Measurements from ENCODE around the gene PRPF4.

The PRPF4 gene

GRCh38 chr9:113238202-113238858 is 37.1 kb upstream of the PRPF4 start:
- no peaks in the 10 kb centered on the region for H3K27me3 ChIP-seq (replicated peaks in 2 of 5; ENCODE audit: control insufficient read depth in 4 of 5, insufficient read depth in 5 of 5, low read length in 4 of 5)
- no peaks in the 10 kb centered on the region for H3K9me3 ChIP-seq (ENCODE audit: control extremely low read depth in 1 of 5, control insufficient read depth in 4 of 5, insufficient read depth in 2 of 5, low read depth in 1 of 5, low read length in 4 of 5)
- 96% methylated on average over 7 of the region's 10 CpGs for WGBS (ENCODE audit: insufficient coverage)
- no peak overlapping the region for H3K4me3 ChIP-seq (ENCODE audit: control insufficient read depth in 1 of 7, extremely low read depth in 1 of 7, insufficient read depth in 4 of 7, low read depth in 2 of 7, low read length in 6 of 7)
- CTCF ChIA-PET, result no interaction called here
- POLR2A ChIA-PET, result no interaction called here
- H3K36me3 ChIP-seq (ENCODE audit: control insufficient read depth in 4 of 4, insufficient read depth in 4 of 4, low read length in 3 of 4), result no peaks in the 10 kb centered on the region
- DNase-seq, result no peak
- H3K27ac ChIP-seq (ENCODE audit: insufficient read depth in 1 of 2, low read depth in 1 of 2, low read length in 2 of 2, poor library complexity in 1 of 2, severe bottlenecking in 2 of 2), result no peak overlapping the region
- H3K4me1 ChIP-seq (ENCODE audit: control extremely low read depth in 1 of 4, control insufficient read depth in 4 of 4, insufficient read depth in 4 of 4, low read length in 3 of 4), result peaks cover 0 to 4% (median 1%) of the 10 kb centered on the region in 4 experiments

- CTCF ChIA-PET, result interaction anchor here (0.6 kb wide), 1 partner anchor 77 kb away, joined by 3 read pairs; no protein-coding TSS in a partner anchor
- POLR2A ChIA-PET, result no interaction called here
- WGBS (ENCODE audit: insufficient coverage), result 100% methylated on average over 3 of the region's 4 CpGs
These were observed 36.6 kb upstream of the PRPF4 start for GRCh38 chr9:113238859-113239232.

GRCh38 chr9:113241161-113241560 is 34.3 kb upstream of the PRPF4 start:
- no peaks in the 10 kb centered on the region for H3K9me3 ChIP-seq (ENCODE audit: control extremely low read depth in 1 of 5, control insufficient read depth in 4 of 5, insufficient read depth in 2 of 5, low read depth in 1 of 5, low read length in 4 of 5)
- no peaks in the 10 kb centered on the region for H3K27me3 ChIP-seq (replicated peaks in 2 of 5; ENCODE audit: control insufficient read depth in 4 of 5, insufficient read depth in 5 of 5, low read length in 4 of 5)
- no peaks in the 10 kb centered on the region for H3K36me3 ChIP-seq (ENCODE audit: control insufficient read depth in 4 of 4, insufficient read depth in 4 of 4, low read length in 3 of 4)
- WGBS (ENCODE audit: insufficient coverage), result no CpG with 5 or more reads among the region's 2 CpGs
- no peaks in the 10 kb centered on the region for H3K4me1 ChIP-seq (ENCODE audit: control extremely low read depth in 1 of 4, control insufficient read depth in 4 of 4, insufficient read depth in 4 of 4, low read length in 3 of 4)
- H3K27ac ChIP-seq (ENCODE audit: insufficient read depth in 1 of 2, low read depth in 1 of 2, low read length in 2 of 2, poor library complexity in 1 of 2, severe bottlenecking in 2 of 2), result no peak overlapping the region
- POLR2A ChIA-PET, result no interaction called here
- CTCF ChIA-PET, result interaction anchor here (0.9 to 1.5 kb wide), 2 partner anchors 13 to 44 kb away, joined by 3 to 4 read pairs; no protein-coding TSS in a partner anchor
- DNase-seq, result no peak
- no peak overlapping the region for H3K4me3 ChIP-seq (ENCODE audit: control insufficient read depth in 1 of 7, extremely low read depth in 1 of 7, insufficient read depth in 4 of 7, low read depth in 2 of 7, low read length in 6 of 7)

More at GRCh38 chr9:113238859-113239232, 36.6 kb upstream of the PRPF4 start:
- no peaks in the 10 kb centered on the region for H3K4me1 ChIP-seq (ENCODE audit: control extremely low read depth in 1 of 4, control insufficient read depth in 4 of 4, insufficient read depth in 4 of 4, low read length in 3 of 4)
- no peaks in the 10 kb centered on the region for H3K27me3 ChIP-seq (replicated peaks in 2 of 5; ENCODE audit: control insufficient read depth in 4 of 5, insufficient read depth in 5 of 5, low read length in 4 of 5)
- H3K4me3 ChIP-seq (ENCODE audit: control insufficient read depth in 1 of 7, extremely low read depth in 1 of 7, insufficient read depth in 4 of 7, low read depth in 2 of 7, low read length in 6 of 7), result no peak overlapping the region
- H3K9me3 ChIP-seq (ENCODE audit: control extremely low read depth in 1 of 5, control insufficient read depth in 4 of 5, insufficient read depth in 2 of 5, low read depth in 1 of 5, low read length in 4 of 5), result no peaks in the 10 kb centered on the region
- H3K27ac ChIP-seq (ENCODE audit: insufficient read depth in 1 of 2, low read depth in 1 of 2, low read length in 2 of 2, poor library complexity in 1 of 2, severe bottlenecking in 2 of 2), result no peak overlapping the region
- H3K36me3 ChIP-seq (ENCODE audit: control insufficient read depth in 4 of 4, insufficient read depth in 4 of 4, low read length in 3 of 4), result no peaks in the 10 kb centered on the region
- no peak for DNase-seq

GRCh38 chr9:113244556-113244955 is 30.9 kb upstream of the PRPF4 start:
- WGBS (ENCODE audit: insufficient coverage), result 100% methylated on average over 1 of the region's 2 CpGs
- no peak for DNase-seq
- ChIA-PET POLR2A (no interaction called here), CTCF (interaction anchor here (1.4 kb wide), 1 partner anchor 10 kb away, joined by 4 read pairs; no protein-coding TSS in a partner anchor)
- no peak overlapping the region for H3K27ac ChIP-seq (ENCODE audit: insufficient read depth in 1 of 2, low read depth in 1 of 2, low read length in 2 of 2, poor library complexity in 1 of 2, severe bottlenecking in 2 of 2)
- H3K36me3 ChIP-seq (ENCODE audit: control insufficient read depth in 4 of 4, insufficient read depth in 4 of 4, low read length in 3 of 4), result no peaks in the 10 kb centered on the region
- no peaks in the 10 kb centered on the region for H3K9me3 ChIP-seq (ENCODE audit: control extremely low read depth in 1 of 5, control insufficient read depth in 4 of 5, insufficient read depth in 2 of 5, low read depth in 1 of 5, low read length in 4 of 5)
- H3K27me3 ChIP-seq (replicated peaks in 2 of 5; ENCODE audit: control insufficient read depth in 4 of 5, insufficient read depth in 5 of 5, low read length in 4 of 5), result no peaks in the 10 kb centered on the region
- no peak overlapping the region for H3K4me3 ChIP-seq (ENCODE audit: control insufficient read depth in 1 of 7, extremely low read depth in 1 of 7, insufficient read depth in 4 of 7, low read depth in 2 of 7, low read length in 6 of 7)
- H3K4me1 ChIP-seq (ENCODE audit: control extremely low read depth in 1 of 4, control insufficient read depth in 4 of 4, insufficient read depth in 4 of 4, low read length in 3 of 4), result no peaks in the 10 kb centered on the region

- DNase-seq, result no peak
- WGBS (ENCODE audit: insufficient coverage), result 97% methylated on average over 4 of the region's 4 CpGs
- CTCF ChIA-PET, result interaction anchor here (1.4 kb wide), 1 partner anchor 9 kb away, joined by 4 read pairs; no protein-coding TSS in a partner anchor
These were observed 29.6 kb upstream of the PRPF4 start for GRCh38 chr9:113245894-113246293.

GRCh38 chr9:113246928-113247327 is 28.5 kb upstream of the PRPF4 start:
- Histone ChIP-seq H3K4me3 (ENCODE audit: control insufficient read depth in 1 of 7, extremely low read depth in 1 of 7, insufficient read depth in 4 of 7, low read depth in 2 of 7, low read length in 6 of 7) (no peak overlapping the region), H3K4me1 (ENCODE audit: control extremely low read depth in 1 of 4, control insufficient read depth in 4 of 4, insufficient read depth in 4 of 4, low read length in 3 of 4) (no peaks in the 10 kb centered on the region), H3K36me3 (ENCODE audit: control insufficient read depth in 4 of 4, insufficient read depth in 4 of 4, low read length in 3 of 4) (no peaks in the 10 kb centered on the region), H3K9me3 (ENCODE audit: control extremely low read depth in 1 of 5, control insufficient read depth in 4 of 5, insufficient read depth in 2 of 5, low read depth in 1 of 5, low read length in 4 of 5) (peaks cover 0 to 4% (median 3%) of the 10 kb centered on the region in 5 experiments), H3K27me3 (replicated peaks in 2 of 5; ENCODE audit: control insufficient read depth in 4 of 5, insufficient read depth in 5 of 5, low read length in 4 of 5) (no peaks in the 10 kb centered on the region), H3K27ac (ENCODE audit: insufficient read depth in 1 of 2, low read depth in 1 of 2, low read length in 2 of 2, poor library complexity in 1 of 2, severe bottlenecking in 2 of 2) (no peak overlapping the region)
- CTCF ChIA-PET, result no interaction called here
- no CpG with 5 or more reads among the region's 6 CpGs for WGBS (ENCODE audit: insufficient coverage)
- POLR2A ChIA-PET, result no interaction called here
- no peak for DNase-seq

More at GRCh38 chr9:113245894-113246293, 29.6 kb upstream of the PRPF4 start:
- Histone ChIP-seq H3K27me3 (replicated peaks in 2 of 5; ENCODE audit: control insufficient read depth in 4 of 5, insufficient read depth in 5 of 5, low read length in 4 of 5) (no peaks in the 10 kb centered on the region), H3K4me1 (ENCODE audit: control extremely low read depth in 1 of 4, control insufficient read depth in 4 of 4, insufficient read depth in 4 of 4, low read length in 3 of 4) (no peaks in the 10 kb centered on the region), H3K4me3 (ENCODE audit: control insufficient read depth in 1 of 7, extremely low read depth in 1 of 7, insufficient read depth in 4 of 7, low read depth in 2 of 7, low read length in 6 of 7) (no peak overlapping the region), H3K9me3 (ENCODE audit: control extremely low read depth in 1 of 5, control insufficient read depth in 4 of 5, insufficient read depth in 2 of 5, low read depth in 1 of 5, low read length in 4 of 5) (peaks cover 0 to 4% (median 3%) of the 10 kb centered on the region in 5 experiments), H3K27ac (ENCODE audit: insufficient read depth in 1 of 2, low read depth in 1 of 2, low read length in 2 of 2, poor library complexity in 1 of 2, severe bottlenecking in 2 of 2) (no peak overlapping the region), H3K36me3 (ENCODE audit: control insufficient read depth in 4 of 4, insufficient read depth in 4 of 4, low read length in 3 of 4) (no peaks in the 10 kb centered on the region)
- POLR2A ChIA-PET, result no interaction called here

- DNase-seq, result no peak
- Histone ChIP-seq H3K36me3 (ENCODE audit: control insufficient read depth in 4 of 4, insufficient read depth in 4 of 4, low read length in 3 of 4) (no peaks in the 10 kb centered on the region), H3K9me3 (ENCODE audit: control extremely low read depth in 1 of 5, control insufficient read depth in 4 of 5, insufficient read depth in 2 of 5, low read depth in 1 of 5, low read length in 4 of 5) (peaks cover 0 to 4% (median 3%) of the 10 kb centered on the region in 5 experiments), H3K27ac (ENCODE audit: insufficient read depth in 1 of 2, low read depth in 1 of 2, low read length in 2 of 2, poor library complexity in 1 of 2, severe bottlenecking in 2 of 2) (no peak overlapping the region), H3K4me1 (ENCODE audit: control extremely low read depth in 1 of 4, control insufficient read depth in 4 of 4, insufficient read depth in 4 of 4, low read length in 3 of 4) (no peaks in the 10 kb centered on the region), H3K27me3 (replicated peaks in 2 of 5; ENCODE audit: control insufficient read depth in 4 of 5, insufficient read depth in 5 of 5, low read length in 4 of 5) (no peaks in the 10 kb centered on the region), H3K4me3 (ENCODE audit: control insufficient read depth in 1 of 7, extremely low read depth in 1 of 7, insufficient read depth in 4 of 7, low read depth in 2 of 7, low read length in 6 of 7) (no peak overlapping the region)
- ChIA-PET CTCF (interaction anchor here (0.7 kb wide), 1 partner anchor 27 kb away, joined by 4 read pairs; no protein-coding TSS in a partner anchor), POLR2A (no interaction called here)
These were observed 27.8 kb upstream of the PRPF4 start for GRCh38 chr9:113247640-113248039.

Measured in common myeloid progenitor, CD34-positive (primary cell).